WTC11 (cell line): ENCODE measurements around the gene OTUD1. TPM values are rescaled to one million over a fixed set of nuclear protein-coding genes. Genes with fewer than 3 reads are reported as not detected.
A peak's percentile ranks its signal among the peaks of the same experiment; 100 is the strongest.

ENCODE experiments used
- ATAC-seq: fragments of 200-7000 bp; cut with Tn5 transposase; 2 replicates; pipeline ENCODE4 v1.10.0; 2021; ENCODE audit warnings: mild to moderate bottlenecking, moderate library complexity
- CTCF ChIA-PET: fragments of 300-600 bp; sonication (Branson Sonifier 250); formaldehyde crosslinking; loops from one replicate; lab custom pipeline; 2021; ENCODE audit warnings: antibody characterized with exemption; lab: Charles Lee
- POLR2A ChIA-PET: fragments of 350-600 bp; sonication (Branson Sonifier 250); formaldehyde crosslinking; loops from one replicate; lab custom pipeline; 2021; ENCODE audit warnings: antibody characterized with exemption; lab: Charles Lee
- DNase-seq: peaks from one replicate; pipeline ENCODE4 v3.0.0; 2021; ENCODE audit warnings: low spot score
- H3K27ac Mint-ChIP-seq: 2 replicates; pipeline ENCODE4 v1.8.0; 2021; ENCODE audit warnings: mixed read lengths
- H3K27me3 Mint-ChIP-seq: 2 replicates; pipeline ENCODE4 v1.8.0; 2021; ENCODE audit warnings: low read depth, mild to moderate bottlenecking, moderate library complexity, mixed read lengths
- H3K36me3 Mint-ChIP-seq: 2 replicates; pipeline ENCODE4 v1.8.0; 2021; ENCODE audit warnings: mixed read lengths
- H3K4me1 Mint-ChIP-seq: 2 replicates; pipeline ENCODE4 v1.8.0; 2022; ENCODE audit warnings: mixed read lengths
- H3K4me3 Mint-ChIP-seq: 2 replicates; pipeline ENCODE4 v1.8.0; 2021; ENCODE audit warnings: mild to moderate bottlenecking, moderate library complexity, mixed read lengths
- H3K9me3 Mint-ChIP-seq: 2 replicates; pipeline ENCODE4 v1.8.0; 2021; ENCODE audit warnings: mixed read lengths
- AR ChIP-seq: fragments of 250-450 bp; sonication (Bioruptor Pico); IDR thresholded peaks from 2 replicates; pipeline ENCODE4 v1.9.0; 2021; ENCODE audit warnings: mild to moderate bottlenecking
- ATF1 ChIP-seq: sonication (generic); formaldehyde crosslinking; IDR thresholded peaks from 2 replicates; pipeline ENCODE4 v1.8.1; 2023; ENCODE audit warnings: mild to moderate bottlenecking, moderate library complexity, missing genetic modification reagents
- CREM ChIP-seq: sonication (generic); formaldehyde crosslinking; IDR thresholded peaks from 2 replicates; pipeline ENCODE4 v1.8.1; 2022; ENCODE audit warnings: mild to moderate bottlenecking, missing genetic modification reagents, moderate library complexity
- E2F4 ChIP-seq: sonication (generic); formaldehyde crosslinking; IDR thresholded peaks from 2 replicates; pipeline ENCODE4 v1.8.1; 2022; ENCODE audit warnings: low read depth, mild to moderate bottlenecking, moderate library complexity, missing genetic modification reagents, borderline replicate concordance
- FOXP4 ChIP-seq: sonication (generic); formaldehyde crosslinking; IDR thresholded peaks from 2 replicates; pipeline ENCODE4 v1.8.0; 2022; ENCODE audit warnings: mild to moderate bottlenecking, missing genetic modification reagents
- GRHL2 ChIP-seq: fragments of 250-450 bp; sonication (Bioruptor Pico); IDR thresholded peaks from 2 replicates; pipeline ENCODE4 v1.8.0; 2022; ENCODE audit warnings: mild to moderate bottlenecking, moderate library complexity; ENCODE audit not compliant: insufficient replicate concordance, severe bottlenecking
- GTF2I ChIP-seq: fragments of 250-450 bp; sonication (Bioruptor Pico); conservative IDR thresholded peaks from 2 replicates; pipeline ENCODE4 v1.4.0; 2021; ENCODE audit warnings: mild to moderate bottlenecking
- JAZF1 ChIP-seq: fragments of 250-450 bp; sonication (Bioruptor Pico); IDR thresholded peaks from 2 replicates; pipeline ENCODE4 v1.9.0; 2021; ENCODE audit warnings: moderate library complexity, mild to moderate bottlenecking, inconsistent platforms
- MAX ChIP-seq: sonication (generic); formaldehyde crosslinking; IDR thresholded peaks from 2 replicates; pipeline ENCODE4 v1.8.0; 2022; ENCODE audit warnings: mild to moderate bottlenecking, missing genetic modification reagents
- MXD4 ChIP-seq: fragments of 250-450 bp; sonication (Bioruptor Pico); IDR thresholded peaks from 2 replicates; pipeline ENCODE4 v1.8.0; 2021; ENCODE audit warnings: mild to moderate bottlenecking, moderate library complexity, borderline replicate concordance
- PRRX2 ChIP-seq: fragments of 250-450 bp; sonication (Bioruptor Pico); IDR thresholded peaks from 2 replicates; pipeline ENCODE4 v1.8.0; 2021; ENCODE audit warnings: mild to moderate bottlenecking
- RELA ChIP-seq: sonication (generic); formaldehyde crosslinking; IDR thresholded peaks from 2 replicates; pipeline ENCODE4 v1.8.1; 2022; ENCODE audit warnings: missing genetic modification reagents, mild to moderate bottlenecking, borderline replicate concordance
- SOX15 ChIP-seq: fragments of 250-450 bp; sonication (Bioruptor Pico); IDR thresholded peaks from 2 replicates; pipeline ENCODE4 v1.9.0; 2021; ENCODE audit warnings: mild to moderate bottlenecking
- ZBTB43 ChIP-seq: sonication (generic); formaldehyde crosslinking; IDR thresholded peaks from 2 replicates; pipeline ENCODE4 v1.8.1; 2023; ENCODE audit warnings: mild to moderate bottlenecking, missing genetic modification reagents
- ZMAT4 ChIP-seq: fragments of 250-450 bp; sonication (Bioruptor Pico); IDR thresholded peaks from 2 replicates; pipeline ENCODE4 v1.9.0; 2021; ENCODE audit warnings: mild to moderate bottlenecking
- ZNF121 ChIP-seq: sonication (generic); formaldehyde crosslinking; IDR thresholded peaks from 2 replicates; pipeline ENCODE4 v1.8.0; 2023; ENCODE audit warnings: missing genetic modification reagents
- ZNF512 ChIP-seq: sonication (generic); formaldehyde crosslinking; IDR thresholded peaks from 2 replicates; pipeline ENCODE4 v1.8.1; 2022; ENCODE audit warnings: missing genetic modification reagents, borderline replicate concordance
- ZSCAN18 ChIP-seq: fragments of 250-450 bp; sonication (Bioruptor Pico); IDR thresholded peaks from 2 replicates; pipeline ENCODE4 v2.1.2; 2022; ENCODE audit warnings: mild to moderate bottlenecking, moderate library complexity
- total RNA-seq: library from RNA; stranded (reverse); gene quantifications from 3 replicates; pipeline ENCODE4 v1.2.3, GENCODE V29; 2021

The OTUD1 gene
- total RNA-seq, 1 experiment from 2014 or later = 9.0 TPM

GRCh38 chr10:23472181-23472580, 33.3 kb downstream of the OTUD1 start:
- peaks cover 27% of the 10 kb centered on the region for H3K4me1 Mint-ChIP-seq
- CTCF ChIA-PET = interaction anchor here (1.0 to 1.1 kb wide), 2 partner anchors 179 to 185 kb away, joined by 3 read pairs; no protein-coding TSS in a partner anchor
- peak; percentile 41; the same call in 1 of the 2 replicates for ATAC-seq
- no peak for TF ChIP-seq AR (CRISPR knock-in tag)
- no peak for TF ChIP-seq ZNF512 (CRISPR knock-in tag)
- TF ChIP-seq E2F4 (CRISPR knock-in tag) = no peak
- TF ChIP-seq ZMAT4 (CRISPR knock-in tag) = no peak
- no peak for TF ChIP-seq RELA (CRISPR knock-in tag)
- no peak for TF ChIP-seq ZNF121 (CRISPR knock-in tag)
- no peak for TF ChIP-seq ZBTB43 (CRISPR knock-in tag)
- no peak for TF ChIP-seq MAX (CRISPR knock-in tag)
- no peak for TF ChIP-seq PRRX2 (CRISPR knock-in tag)
- no peak for TF ChIP-seq SOX15 (CRISPR knock-in tag)
- no peak for TF ChIP-seq GTF2I (CRISPR knock-in tag)
- no peak for TF ChIP-seq CREM (CRISPR knock-in tag)
- TF ChIP-seq ZSCAN18 (CRISPR knock-in tag) = no peak
- TF ChIP-seq, all 79 proteins: peak for 0
- Mint-ChIP-seq H3K4me3 (no peak overlapping the region), H3K27ac (no peak overlapping the region), H3K27me3 (peaks cover 3% of the 10 kb centered on the region; the same call in 1 of the 2 replicates), H3K9me3 (no peaks in the 10 kb centered on the region), H3K36me3 (no peaks in the 10 kb centered on the region)
- POLR2A ChIA-PET = no interaction called here
- DNase-seq = peak; percentile 12

- peaks cover 3% of the 10 kb centered on the region; the same call in 1 of the 2 replicates for H3K27me3 Mint-ChIP-seq
- no peaks in the 10 kb centered on the region for H3K36me3 Mint-ChIP-seq
- no peaks in the 10 kb centered on the region for H3K9me3 Mint-ChIP-seq
- H3K4me1 Mint-ChIP-seq = peaks cover 27% of the 10 kb centered on the region
- H3K4me3 Mint-ChIP-seq = no peak overlapping the region
- DNase-seq (no peak), ATAC-seq (no peak)
- CTCF ChIA-PET = no interaction called here
- no peak for TF ChIP-seq ATF1 (CRISPR knock-in tag)
- TF ChIP-seq GRHL2 (CRISPR knock-in tag) = no peak
- no peak for TF ChIP-seq FOXP4
- TF ChIP-seq JAZF1 = no peak
- no peak for TF ChIP-seq MXD4 (CRISPR knock-in tag)
- POLR2A ChIA-PET = no interaction called here
- no peak overlapping the region for H3K27ac Mint-ChIP-seq
Observed at GRCh38 chr10:23474081-23474480, 35.2 kb downstream of the OTUD1 start.
